ACC112 (cell line): ENCODE measurements around the gene PPP6R3.
"Not testable (repeated sequence)": the region's sequence is repeated elsewhere in the genome, so short reads cannot be mapped to it uniquely, and the experiment has no call there.

Source experiments
- H2AFZ ChIP-seq: fragments of 200-600 bp; sonication (generic); one replicate; pipeline ENCODE4 v1.6.0; 2017; ENCODE audit warnings: antibody characterized with exemption, low read length; ENCODE audit not compliant: unreplicated experiment
- H3K27ac ChIP-seq: fragments of 200-600 bp; sonication (generic); 2 replicates; pipeline ENCODE4 v1.5.1; 2014; ENCODE audit warnings: low read depth, mild to moderate bottlenecking, antibody characterized with exemption, low read length, moderate library complexity
- H3K27me3 ChIP-seq: fragments of 200-600 bp; sonication (generic); 2 replicates; pipeline ENCODE4 v1.6.1; 2014; ENCODE audit warnings: mild to moderate bottlenecking, antibody characterized with exemption, low read length, moderate library complexity, mixed read lengths; ENCODE audit not compliant: insufficient read depth
- H3K36me3 ChIP-seq: fragments of 200-600 bp; sonication (generic); 2 replicates; pipeline ENCODE4 v1.6.1; 2016; ENCODE audit warnings: mild to moderate bottlenecking, antibody characterized with exemption, low read length, moderate library complexity, mixed read lengths; ENCODE audit not compliant: insufficient read depth
- H3K4me1 ChIP-seq: fragments of 200-600 bp; sonication (generic); one replicate; pipeline ENCODE4 v1.6.1; 2016; ENCODE audit warnings: low read length, mixed read lengths; ENCODE audit not compliant: insufficient read depth, unreplicated experiment, control insufficient read depth
- H3K4me3 ChIP-seq: fragments of 200-600 bp; sonication (generic); 2 replicates; pipeline ENCODE4 v1.5.1; 2014; ENCODE audit warnings: mild to moderate bottlenecking, low read depth, low read length
- H3K79me2 ChIP-seq: fragments of 200-600 bp; sonication (generic); one replicate; pipeline ENCODE4 v1.6.0; 2016; ENCODE audit warnings: low read length; ENCODE audit not compliant: control insufficient read depth, unreplicated experiment, insufficient read depth

PPP6R3 gene

DNA sequence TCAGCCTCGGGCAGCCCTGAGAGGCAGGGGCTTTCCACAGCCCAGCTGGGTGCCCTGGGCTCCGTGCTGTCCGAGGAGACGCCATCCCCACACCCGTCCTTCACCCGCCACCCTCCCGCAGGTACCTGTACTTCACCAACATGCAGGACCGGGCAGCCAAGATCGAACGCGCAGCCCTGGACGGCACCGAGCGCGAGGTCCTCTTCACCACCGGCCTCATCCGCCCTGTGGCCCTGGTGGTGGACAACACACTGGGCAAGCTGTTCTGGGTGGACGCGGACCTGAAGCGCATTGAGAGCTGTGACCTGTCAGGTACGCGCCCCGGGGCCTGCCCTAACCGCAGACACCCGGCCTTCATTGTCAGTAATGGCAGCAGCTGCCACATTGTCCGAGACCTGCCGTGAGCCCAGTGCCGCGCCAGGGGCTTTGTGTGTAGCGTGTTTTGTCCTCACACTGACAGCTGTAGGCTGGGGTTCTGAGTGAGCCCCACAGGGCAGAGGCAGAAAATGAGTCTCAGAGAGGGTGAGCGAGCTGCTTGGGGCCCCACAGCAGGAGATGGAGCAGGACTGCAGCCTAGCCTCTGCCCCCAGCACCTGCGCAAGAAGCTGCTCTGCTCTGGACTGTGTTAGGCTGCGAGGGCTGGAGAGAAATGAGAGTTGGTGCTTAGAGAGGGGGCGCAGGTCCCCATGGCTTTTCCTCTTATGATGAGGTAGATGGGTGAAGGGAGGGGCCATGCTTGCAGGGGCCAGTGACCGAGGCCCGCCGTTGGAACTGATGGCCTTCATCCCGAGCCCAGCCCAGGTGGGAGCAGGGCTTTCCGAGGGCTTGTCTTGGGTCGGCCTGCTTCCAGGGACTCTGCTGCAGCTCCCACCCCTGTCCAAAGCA is 35.3 kb upstream of the PPP6R3 start:
- Histone ChIP-seq H3K36me3 (peaks cover 11% of the 10 kb centered on the region; the same call in 1 of the 2 replicates), H3K4me3 (no peak overlapping the region), H3K27me3 (no peaks in the 10 kb centered on the region), H3K79me2 (no peaks in the 10 kb centered on the region), H2AFZ (no peak overlapping the region), H3K27ac (no peak overlapping the region), H3K4me1 (no peaks in the 10 kb centered on the region)

DNA sequence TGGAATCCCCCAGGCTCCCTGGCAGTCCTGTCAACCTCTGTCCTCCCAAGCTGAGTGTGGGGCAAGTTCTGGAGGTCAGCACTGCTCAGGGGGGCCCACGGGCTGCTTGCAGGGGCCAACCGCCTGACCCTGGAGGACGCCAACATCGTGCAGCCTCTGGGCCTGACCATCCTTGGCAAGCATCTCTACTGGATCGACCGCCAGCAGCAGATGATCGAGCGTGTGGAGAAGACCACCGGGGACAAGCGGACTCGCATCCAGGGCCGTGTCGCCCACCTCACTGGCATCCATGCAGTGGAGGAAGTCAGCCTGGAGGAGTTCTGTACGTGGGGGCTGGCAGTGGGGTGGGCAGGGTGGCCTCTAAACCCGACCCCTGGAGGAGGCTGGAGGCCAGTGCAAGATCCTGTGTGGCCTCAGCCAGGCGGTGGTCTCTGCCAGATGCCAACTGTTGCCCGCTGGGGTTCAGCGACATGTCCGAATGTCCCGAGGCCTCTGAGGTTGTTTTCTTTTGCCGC is 34.6 kb upstream of the PPP6R3 start:
- Histone ChIP-seq H3K27ac (no peak overlapping the region), H3K36me3 (peaks cover 11% of the 10 kb centered on the region; the same call in 1 of the 2 replicates), H3K4me3 (no peak overlapping the region)

DNA sequence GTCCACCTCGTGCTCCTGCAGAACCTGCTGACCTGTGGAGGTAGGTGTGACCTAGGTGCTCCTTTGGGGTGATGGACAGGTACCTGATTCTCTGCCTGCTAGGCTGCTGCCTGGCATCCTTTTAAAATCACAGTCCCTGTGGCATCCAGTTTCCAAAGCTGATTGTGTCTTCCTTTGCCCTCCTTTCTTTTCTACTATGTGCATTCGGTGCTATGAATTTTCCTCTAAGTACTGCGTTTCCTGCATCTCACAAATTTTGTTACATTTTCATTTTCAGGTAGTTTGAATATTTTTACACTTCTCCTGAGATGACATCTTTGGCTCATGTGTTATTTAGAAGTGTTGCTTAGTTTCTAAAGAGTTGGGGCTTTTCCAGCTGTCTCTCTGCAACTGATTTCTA is 30.9 kb upstream of the PPP6R3 start:
- Histone ChIP-seq H3K27ac (no peak overlapping the region), H3K79me2 (no peaks in the 10 kb centered on the region), H3K4me1 (no peaks in the 10 kb centered on the region), H3K4me3 (no peak overlapping the region), H3K36me3 (peaks cover 11% of the 10 kb centered on the region; the same call in 1 of the 2 replicates), H3K27me3 (no peaks in the 10 kb centered on the region), H2AFZ (no peak overlapping the region)

More for the DNA sequence above, 34.6 kb upstream of the PPP6R3 start:
- Histone ChIP-seq H3K4me1 (no peaks in the 10 kb centered on the region), H3K79me2 (no peaks in the 10 kb centered on the region), H2AFZ (no peak overlapping the region), H3K27me3 (no peaks in the 10 kb centered on the region)

DNA sequence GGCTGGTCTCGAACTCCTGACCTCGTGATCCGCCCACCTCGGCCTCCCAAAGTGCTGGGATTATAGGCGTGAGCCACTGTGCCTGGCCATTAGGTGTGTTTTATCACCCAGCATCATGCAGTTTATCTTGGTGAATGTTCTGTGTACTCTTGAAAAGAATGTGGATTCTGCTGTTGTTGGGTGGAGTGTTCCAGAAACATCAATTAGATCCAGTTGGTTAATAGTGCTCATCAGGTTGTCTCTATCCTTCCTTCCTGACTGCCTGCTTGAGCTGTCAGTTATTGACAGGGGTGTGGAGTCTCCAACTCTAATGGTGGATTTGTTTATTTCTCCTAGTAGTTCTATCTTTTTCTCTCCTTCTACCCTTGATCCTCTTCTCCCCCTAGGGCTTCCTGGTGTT is 30.2 kb upstream of the PPP6R3 start:
- no peak overlapping the region for H2AFZ ChIP-seq
- no peak overlapping the region for H3K27ac ChIP-seq
- H3K27me3 ChIP-seq: no peaks in the 10 kb centered on the region
- no peaks in the 10 kb centered on the region for H3K4me1 ChIP-seq
- H3K36me3 ChIP-seq: peaks cover 11% of the 10 kb centered on the region; the same call in 1 of the 2 replicates
- H3K79me2 ChIP-seq: no peaks in the 10 kb centered on the region
- no peak overlapping the region for H3K4me3 ChIP-seq

DNA sequence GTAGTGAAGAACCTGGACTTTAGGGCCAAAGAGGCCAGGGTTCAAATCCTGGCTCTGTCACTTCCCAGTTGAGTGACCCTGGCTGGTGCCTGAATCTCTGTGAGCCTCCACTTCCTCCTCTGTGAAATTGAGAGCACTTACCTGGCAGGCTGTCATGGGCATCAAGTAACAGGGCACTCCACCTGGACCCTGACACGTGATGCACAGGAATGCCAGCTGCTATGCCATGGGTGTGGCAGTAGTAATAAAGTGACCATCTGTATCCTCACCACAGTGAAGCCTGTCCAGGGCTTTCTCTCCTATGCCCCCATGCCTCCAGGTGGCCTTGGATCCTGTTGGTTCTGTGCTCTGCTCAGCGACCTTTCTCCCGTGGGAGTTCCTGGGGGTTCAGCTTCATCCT is 29.8 kb upstream of the PPP6R3 start:
- no peak overlapping the region for H2AFZ ChIP-seq
- no peak overlapping the region for H3K4me3 ChIP-seq
- peaks cover 11% of the 10 kb centered on the region; the same call in 1 of the 2 replicates for H3K36me3 ChIP-seq
- no peak overlapping the region for H3K27ac ChIP-seq
- H3K4me1 ChIP-seq: no peaks in the 10 kb centered on the region
- H3K27me3 ChIP-seq: no peaks in the 10 kb centered on the region
- H3K79me2 ChIP-seq: no peaks in the 10 kb centered on the region

DNA sequence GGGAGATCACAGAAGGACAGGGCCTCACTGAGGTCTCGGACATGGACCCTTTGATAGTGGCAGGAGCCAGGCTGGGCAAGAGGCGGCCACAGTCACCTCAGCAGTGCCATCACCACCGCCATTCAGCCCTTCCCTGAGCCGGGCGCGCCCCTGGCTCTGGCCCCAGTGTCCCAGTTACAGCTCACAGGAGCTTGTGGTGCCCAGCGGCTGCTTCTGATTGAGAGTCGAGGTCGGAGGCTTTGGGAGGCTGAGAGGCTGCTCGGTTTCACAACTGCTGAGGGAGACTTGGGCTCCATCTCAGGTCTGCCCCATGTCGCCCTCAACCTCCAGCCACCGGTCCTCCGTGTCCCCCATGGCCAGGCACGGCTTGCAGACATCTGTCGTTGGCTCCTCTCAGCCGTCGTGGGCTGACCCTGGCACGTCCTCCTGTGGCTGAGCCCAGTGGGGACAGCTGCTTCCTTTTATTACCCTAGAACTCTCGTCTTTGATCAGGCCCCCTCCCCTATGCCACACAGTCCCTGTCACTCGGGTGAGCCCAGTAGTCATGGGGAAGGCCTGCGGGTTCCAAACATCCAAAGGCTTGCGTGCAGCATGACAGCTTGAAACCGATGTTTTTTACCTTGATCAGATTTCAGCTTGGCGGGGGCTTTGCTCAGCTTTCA is 28.4 kb upstream of the PPP6R3 start:
- peaks cover 11% of the 10 kb centered on the region; the same call in 1 of the 2 replicates for H3K36me3 ChIP-seq
- peaks cover 4% of the 10 kb centered on the region for H3K4me1 ChIP-seq
- H3K4me3 ChIP-seq: no peak overlapping the region
- H3K79me2 ChIP-seq: no peaks in the 10 kb centered on the region
- no peak overlapping the region for H2AFZ ChIP-seq
- H3K27ac ChIP-seq: no peak overlapping the region
- no peaks in the 10 kb centered on the region for H3K27me3 ChIP-seq

DNA sequence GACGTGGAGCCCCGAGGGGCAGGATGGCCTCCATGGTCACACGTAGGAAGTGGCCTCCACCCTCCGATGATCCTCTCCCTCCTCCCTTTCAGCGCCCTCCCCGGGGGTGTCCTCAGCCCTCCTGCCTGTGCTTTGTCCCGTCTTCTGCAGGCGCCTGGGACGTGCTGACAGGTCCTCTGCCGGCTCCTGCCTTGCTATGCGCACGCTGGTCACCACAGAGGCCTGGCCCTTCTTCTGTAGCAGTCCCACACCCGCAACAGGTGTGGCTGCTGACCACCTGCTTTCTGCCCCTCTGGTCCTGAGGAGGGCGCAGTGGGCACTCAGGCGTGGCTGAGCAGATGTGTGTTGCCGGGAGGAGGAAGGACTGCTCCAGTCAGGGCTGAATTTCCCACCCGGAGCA is 27.7 kb upstream of the PPP6R3 start:
- Histone ChIP-seq H2AFZ (no peak overlapping the region), H3K4me3 (no peak overlapping the region), H3K27ac (no peak overlapping the region), H3K36me3 (peaks cover 11% of the 10 kb centered on the region; the same call in 1 of the 2 replicates), H3K4me1 (peaks cover 10% of the 10 kb centered on the region), H3K27me3 (no peaks in the 10 kb centered on the region), H3K79me2 (no peaks in the 10 kb centered on the region)

DNA sequence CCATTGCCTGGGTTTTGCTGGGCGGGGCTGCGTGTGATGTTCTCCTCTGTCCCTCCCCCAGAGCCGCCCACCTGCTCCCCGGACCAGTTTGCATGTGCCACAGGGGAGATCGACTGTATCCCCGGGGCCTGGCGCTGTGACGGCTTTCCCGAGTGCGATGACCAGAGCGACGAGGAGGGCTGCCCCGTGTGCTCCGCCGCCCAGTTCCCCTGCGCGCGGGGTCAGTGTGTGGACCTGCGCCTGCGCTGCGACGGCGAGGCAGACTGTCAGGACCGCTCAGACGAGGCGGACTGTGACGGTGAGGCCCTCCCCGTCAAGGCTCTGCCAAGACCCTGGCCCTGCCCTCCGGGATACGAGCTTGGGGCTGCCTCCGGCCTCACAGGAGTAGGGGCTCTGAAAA is 27.0 kb upstream of the PPP6R3 start:
- peaks cover 7% of the 10 kb centered on the region; the same call in 1 of the 2 replicates for H3K36me3 ChIP-seq
- no peak overlapping the region for H3K4me3 ChIP-seq
- H3K27ac ChIP-seq: no peak overlapping the region
- peaks cover 14% of the 10 kb centered on the region for H3K4me1 ChIP-seq
- H2AFZ ChIP-seq: no peak overlapping the region
- H3K27me3 ChIP-seq: no peaks in the 10 kb centered on the region
- no peaks in the 10 kb centered on the region for H3K79me2 ChIP-seq

DNA sequence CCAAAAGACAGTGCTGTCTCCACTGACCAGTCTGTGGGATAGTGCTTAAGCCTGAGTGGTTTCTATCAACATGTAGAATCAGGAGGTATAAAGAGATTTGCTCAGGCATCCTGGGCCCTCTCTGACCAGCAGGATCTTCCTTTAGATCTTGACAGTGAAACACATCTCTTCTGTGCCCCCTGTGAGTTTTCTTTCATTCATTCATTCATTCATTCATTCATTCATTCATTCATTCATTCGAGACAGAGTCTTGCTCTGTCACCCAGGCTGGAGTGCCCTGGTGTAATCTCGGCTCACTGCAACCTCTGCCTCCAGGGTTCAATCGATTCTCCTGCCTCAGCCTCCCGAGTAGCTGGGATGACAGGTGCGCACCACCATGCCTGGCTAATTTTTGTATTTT is 26.4 kb upstream of the PPP6R3 start:
- not testable (repeated sequence) for H3K4me3 ChIP-seq, H2AFZ ChIP-seq, H3K27me3 ChIP-seq, H3K27ac ChIP-seq, H3K36me3 ChIP-seq, H3K79me2 ChIP-seq
- peaks cover 14% of the 10 kb centered on the region for H3K4me1 ChIP-seq

DNA sequence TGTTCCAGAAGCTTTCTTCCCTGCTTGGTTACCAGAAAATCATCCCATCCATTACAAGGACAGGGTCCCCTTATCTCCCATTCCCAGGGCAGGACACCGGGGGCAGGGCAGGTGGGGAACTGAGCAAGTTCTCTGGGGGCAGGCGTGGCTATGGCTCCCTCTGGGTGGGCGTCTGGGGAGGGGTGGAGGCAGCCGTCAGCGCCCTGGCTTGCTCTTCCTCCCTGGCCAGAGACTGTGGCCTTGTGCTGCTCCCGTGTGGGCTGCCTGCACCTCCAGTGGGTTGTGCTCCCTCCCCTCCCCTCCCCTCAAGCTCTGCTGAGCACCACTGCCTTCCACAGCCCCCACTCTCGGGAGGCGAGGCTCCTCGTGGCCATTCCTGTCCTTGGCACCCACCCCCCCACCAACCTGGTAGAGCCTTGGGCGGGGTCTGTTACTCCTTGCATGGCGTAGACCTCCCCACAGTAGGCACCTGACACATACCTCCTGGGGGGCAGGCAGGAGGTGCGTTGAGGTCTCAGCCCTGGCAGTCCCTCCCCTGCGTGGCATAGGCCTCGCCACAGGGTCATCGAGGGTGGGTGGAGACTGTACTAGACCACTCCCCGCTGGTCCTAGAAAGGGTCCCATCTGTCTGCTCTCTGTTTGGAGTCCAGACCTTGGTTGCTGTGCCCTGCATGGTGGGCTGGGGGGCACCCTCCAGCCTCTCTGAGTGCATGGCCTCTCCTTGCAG is 24.2 kb upstream of the PPP6R3 start:
- Histone ChIP-seq H3K36me3 (no peaks in the 10 kb centered on the region; the same call in 1 of the 2 replicates), H2AFZ (no peak overlapping the region), H3K27ac (no peak overlapping the region), H3K4me3 (no peak overlapping the region), H3K79me2 (no peaks in the 10 kb centered on the region), H3K4me1 (peaks cover 16% of the 10 kb centered on the region), H3K27me3 (no peaks in the 10 kb centered on the region)
